Measurements from ENCODE around the gene DIRAS1. TPM values are rescaled to one million over a fixed set of nuclear protein-coding genes. Genes with fewer than 3 reads are reported as not detected.

The DIRAS1 gene
- total RNA-seq, 4 donors from 2014 or later, result 0.62 to 2.5 (median 2.0) TPM; not detected in 1

DNA sequence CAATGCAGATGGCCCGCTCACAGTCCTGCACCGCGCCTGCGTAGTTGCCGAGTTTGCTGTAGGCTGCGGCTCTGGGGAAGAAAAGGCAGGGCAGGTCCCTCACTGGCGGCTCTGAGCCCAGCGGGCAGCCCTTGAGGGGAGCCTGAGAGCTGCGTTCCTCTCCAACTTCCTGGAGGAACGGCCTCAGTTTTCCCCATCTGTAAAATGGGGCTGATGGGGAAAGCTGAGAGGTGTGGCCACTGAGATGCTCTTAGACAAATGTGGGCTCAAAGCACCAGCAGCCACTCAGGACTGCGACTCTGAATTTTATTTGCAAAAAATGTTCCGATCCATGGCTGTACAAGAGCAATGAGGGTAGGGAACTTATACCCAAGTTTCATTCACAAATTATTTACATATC, 42.5 kb upstream of the DIRAS1 start:
- no peaks in the 10 kb centered on the region for H3K9me3 ChIP-seq
- intact Hi-C loops (cut with DNase I; ENCODE audit: low total_unique reads), result no loop called here
- no peak for TF ChIP-seq POLR2A (IDR thresholded peaks at IDR 0.05)
- TF ChIP-seq, protein P1, sequence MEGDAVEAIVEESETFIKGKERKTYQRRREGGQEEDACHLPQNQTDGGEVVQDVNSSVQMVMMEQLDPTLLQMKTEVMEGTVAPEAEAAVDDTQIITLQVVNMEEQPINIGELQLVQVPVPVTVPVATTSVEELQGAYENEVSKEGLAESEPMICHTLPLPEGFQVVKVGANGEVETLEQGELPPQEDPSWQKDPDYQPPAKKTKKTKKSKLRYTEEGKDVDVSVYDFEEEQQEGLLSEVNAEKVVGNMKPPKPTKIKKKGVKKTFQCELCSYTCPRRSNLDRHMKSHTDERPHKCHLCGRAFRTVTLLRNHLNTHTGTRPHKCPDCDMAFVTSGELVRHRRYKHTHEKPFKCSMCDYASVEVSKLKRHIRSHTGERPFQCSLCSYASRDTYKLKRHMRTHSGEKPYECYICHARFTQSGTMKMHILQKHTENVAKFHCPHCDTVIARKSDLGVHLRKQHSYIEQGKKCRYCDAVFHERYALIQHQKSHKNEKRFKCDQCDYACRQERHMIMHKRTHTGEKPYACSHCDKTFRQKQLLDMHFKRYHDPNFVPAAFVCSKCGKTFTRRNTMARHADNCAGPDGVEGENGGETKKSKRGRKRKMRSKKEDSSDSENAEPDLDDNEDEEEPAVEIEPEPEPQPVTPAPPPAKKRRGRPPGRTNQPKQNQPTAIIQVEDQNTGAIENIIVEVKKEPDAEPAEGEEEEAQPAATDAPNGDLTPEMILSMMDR (IDR thresholded peaks at IDR 0.05 in 4 of 5, conservative IDR thresholded peaks at IDR 0.05 in 1 of 5), result no peak
- ATAC-seq (no peak), DNase-seq (no peak)
- H3K4me3 ChIP-seq, result no peak overlapping the region
- no peak overlapping the region for H3K27ac ChIP-seq
- H3K4me1 ChIP-seq, result peaks cover 0 to under 1% of the 10 kb centered on the region in 2 donors
- H3K27me3 ChIP-seq, result no peaks in the 10 kb centered on the region
- in situ Hi-C loops (cut with MboI; ENCODE audit: low sequenced_read_pairs in 4 of 4), result no loop called here
- peaks cover 0 to 80% of the 10 kb centered on the region in 2 donors for H3K36me3 ChIP-seq

DNA sequence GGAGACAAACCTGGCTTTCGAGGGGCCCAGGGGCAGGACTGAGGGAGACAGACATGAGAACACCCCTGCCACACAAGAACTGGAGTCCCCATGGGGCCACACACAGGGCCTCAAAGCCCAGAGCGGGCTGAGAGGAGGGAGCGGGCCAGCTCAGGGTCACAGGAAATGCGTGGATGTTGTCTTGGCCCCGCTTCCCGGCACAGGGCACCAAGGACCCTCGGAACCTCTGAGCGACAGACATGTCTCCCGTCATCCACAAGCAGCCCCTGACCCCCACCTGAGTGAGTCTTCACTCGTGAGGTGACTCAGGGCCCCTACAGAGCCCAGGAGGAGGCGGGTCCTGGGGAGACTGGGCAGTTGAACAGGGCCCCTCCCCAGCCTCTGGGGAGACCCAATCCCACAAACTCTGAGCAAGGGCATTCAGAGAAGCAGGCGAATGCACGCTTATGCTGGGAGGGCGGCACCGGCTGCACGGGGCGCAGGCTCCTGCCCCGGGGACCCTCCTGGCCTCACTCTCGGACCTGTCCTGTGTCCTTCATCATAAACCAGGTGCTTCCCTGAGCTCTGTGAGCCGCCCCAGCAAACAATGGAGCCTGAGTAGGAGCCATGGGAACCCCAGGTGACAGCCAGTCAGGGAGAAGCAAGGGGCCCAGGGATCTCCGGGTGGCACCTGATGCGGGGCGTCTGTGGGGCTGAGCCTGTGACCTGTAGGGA, 41.8 kb upstream of the DIRAS1 start:
- Histone ChIP-seq H3K4me3 (no peak overlapping the region), H3K9me3 (no peaks in the 10 kb centered on the region), H3K27me3 (no peaks in the 10 kb centered on the region), H3K4me1 (no peaks in the 10 kb centered on the region), H3K27ac (no peak overlapping the region), H3K36me3 (peaks cover 0 to 85% of the 10 kb centered on the region in 2 donors)
- no peak for DNase-seq
- no peak for TF ChIP-seq POLR2A (IDR thresholded peaks at IDR 0.05)
- TF ChIP-seq, protein P1 (IDR thresholded peaks at IDR 0.05 in 4 of 5, conservative IDR thresholded peaks at IDR 0.05 in 1 of 5), result no peak
- in situ Hi-C loops (cut with MboI; ENCODE audit: low sequenced_read_pairs in 4 of 4) (no loop called here), intact Hi-C loops (cut with DNase I; ENCODE audit: low total_unique reads) (no loop called here)
- no peak for ATAC-seq

DNA sequence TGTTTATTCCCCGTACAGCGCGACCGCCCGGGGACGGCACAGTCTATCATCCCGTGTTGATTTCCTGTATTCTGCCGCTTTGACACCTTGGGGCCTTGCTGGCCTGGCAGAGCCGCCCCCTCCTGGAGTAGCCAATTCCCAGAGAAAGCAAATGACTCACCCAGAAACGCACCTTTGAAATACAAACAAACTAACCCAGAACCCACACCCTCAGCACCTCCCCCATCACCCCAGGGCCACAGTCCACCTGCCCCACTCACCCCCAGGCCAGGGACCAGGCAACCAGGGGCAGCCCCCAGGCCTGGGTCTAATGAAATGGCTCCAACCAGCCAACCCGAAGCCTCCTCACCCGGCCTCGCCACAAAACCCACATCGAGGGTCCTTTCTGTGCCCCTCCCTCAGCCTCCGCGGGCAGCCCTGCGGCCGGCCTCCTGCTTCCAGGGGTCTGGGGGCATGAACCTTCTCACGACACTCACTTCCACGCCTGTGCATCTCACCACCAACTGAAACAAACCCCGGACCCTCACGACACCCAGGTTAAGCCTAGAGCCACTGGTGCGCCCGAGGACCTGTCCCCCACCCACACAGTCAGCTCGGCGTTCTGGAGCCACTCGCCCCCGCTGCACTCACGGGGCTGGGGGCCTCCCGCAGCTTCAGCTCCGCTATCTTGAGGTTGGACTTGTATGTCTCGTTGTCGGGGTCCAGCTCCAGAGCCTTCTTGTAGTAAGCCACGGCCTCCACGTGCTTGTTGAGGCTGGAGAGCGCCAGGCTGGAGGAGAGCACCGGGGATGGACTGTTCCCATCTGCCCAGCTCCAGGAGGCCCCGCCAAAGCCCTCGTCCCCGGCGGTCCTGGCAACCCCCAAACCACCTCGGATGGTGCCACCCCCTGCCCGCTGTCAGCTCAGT, 41.0 kb upstream of the DIRAS1 start:
- intact Hi-C loops (cut with DNase I; ENCODE audit: low total_unique reads), result no loop called here
- Histone ChIP-seq H3K36me3 (peaks cover 0 to 87% of the 10 kb centered on the region in 2 donors), H3K4me1 (no peaks in the 10 kb centered on the region), H3K27me3 (no peaks in the 10 kb centered on the region), H3K27ac (no peak overlapping the region), H3K9me3 (no peaks in the 10 kb centered on the region), H3K4me3 (no peak overlapping the region)
- TF ChIP-seq, protein P1 (IDR thresholded peaks at IDR 0.05 in 4 of 5, conservative IDR thresholded peaks at IDR 0.05 in 1 of 5), result no peak
- TF ChIP-seq POLR2A (IDR thresholded peaks at IDR 0.05), result no peak
- ATAC-seq, result no peak
- no peak for DNase-seq
- in situ Hi-C loops (cut with MboI; ENCODE audit: low sequenced_read_pairs in 4 of 4), result no loop called here

DNA sequence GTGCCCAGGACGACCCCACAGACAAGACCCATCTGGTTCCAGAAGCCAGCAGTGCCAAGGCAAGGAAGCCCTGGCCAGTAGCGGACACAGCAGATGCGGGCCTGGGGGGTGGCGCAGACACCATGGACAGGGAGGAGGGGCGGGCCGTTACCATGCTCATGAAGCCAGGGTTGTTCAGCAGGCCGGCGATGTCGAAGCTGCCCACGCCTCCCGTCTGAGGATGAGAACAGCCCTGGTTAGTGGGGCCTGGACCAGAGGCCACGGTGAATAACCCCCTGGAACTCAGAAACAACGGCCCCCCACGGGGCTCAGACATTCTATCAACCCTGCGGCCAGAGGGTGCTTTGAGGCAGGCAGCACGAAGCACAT, 40.1 kb upstream of the DIRAS1 start:
- TF ChIP-seq POLR2A (IDR thresholded peaks at IDR 0.05), result no peak
- TF ChIP-seq, protein P1 (IDR thresholded peaks at IDR 0.05 in 4 of 5, conservative IDR thresholded peaks at IDR 0.05 in 1 of 5), result no peak
- ATAC-seq, result no peak

More for the DNA sequence above, 40.1 kb upstream of the DIRAS1 start:
- no peak for DNase-seq
- no peak overlapping the region for H3K4me3 ChIP-seq
- in situ Hi-C loops (cut with MboI; ENCODE audit: low sequenced_read_pairs in 4 of 4) (no loop called here), intact Hi-C loops (cut with DNase I; ENCODE audit: low total_unique reads) (no loop called here)
- no peaks in the 10 kb centered on the region for H3K27me3 ChIP-seq
- H3K4me1 ChIP-seq, result no peaks in the 10 kb centered on the region
- H3K9me3 ChIP-seq, result no peaks in the 10 kb centered on the region
- H3K36me3 ChIP-seq, result peaks cover 0 to 87% of the 10 kb centered on the region in 2 donors
- H3K27ac ChIP-seq, result no peak overlapping the region
